SK-N-SH treated with all-trans-retinoic acid at 6 μM for 48 hours (cell line): ENCODE data around the gene DNAH9.

Experiments
- ESRRG ChIP-seq: fragments of 250-450 bp; sonication (Bioruptor Pico); IDR thresholded peaks from 2 replicates; pipeline ENCODE4 v1.6.1; 2021; ENCODE audit warnings: mild to moderate bottlenecking
- TOX ChIP-seq: fragments of 250-450 bp; sonication (Bioruptor Pico); IDR thresholded peaks from 2 replicates; pipeline ENCODE4 v1.8.0; 2021; ENCODE audit warnings: mild to moderate bottlenecking, moderate library complexity, borderline replicate concordance
- ZFP30 ChIP-seq: fragments of 450-650 bp; formaldehyde crosslinking; IDR thresholded peaks from 2 replicates; pipeline ENCODE4 v1.5.0; 2022; ENCODE audit warnings: mild to moderate bottlenecking, moderate library complexity
- ZNF565 ChIP-seq: fragments of 450-650 bp; formaldehyde crosslinking; conservative IDR thresholded peaks from 2 replicates; pipeline ENCODE4 v1.5.0; 2020; ENCODE audit warnings: low read depth, mild to moderate bottlenecking, moderate library complexity

- TF ChIP-seq ZNF565, result no peak
- TF ChIP-seq TOX (CRISPR knock-in tag), result no peak
- no peak for TF ChIP-seq ZFP30 (CRISPR knock-in tag)
- no peak for TF ChIP-seq ESRRG (CRISPR knock-in tag)
These were observed 47.8 kb upstream of the DNAH9 start for GRCh38 chr17:11550431-11550830.
